IMR-90 (cell line): ENCODE data around the gene HOXC10. TPM values are rescaled to one million over a fixed set of nuclear protein-coding genes. Genes with fewer than 3 reads are reported as not detected.

Experiments
- ATAC-seq: fragments of 200-7000 bp; cut with Tn5 transposase; 2 replicates; pipeline ENCODE4 v1.9.1; 2020; ENCODE audit warnings: low read depth, mild to moderate bottlenecking, moderate library complexity
- BruUV-seq: library from RNA; stranded (reverse); fragments of 400-500 nt; replicated peaks from 2 replicates; lab custom pipeline; 2021; lab: Mats Ljungman, UMichigan
- CTCF ChIA-PET: fragments of 300-600 bp; formaldehyde crosslinking; extraction: SDS; loops from one replicate; lab custom pipeline; 2021; ENCODE audit warnings: antibody characterized with exemption; lab: Yijun Ruan, JAX
- POLR2A ChIA-PET: fragments of 300-600 bp; sonication (Branson Sonifier 250); formaldehyde crosslinking; loops from one replicate; lab custom pipeline; 2022; ENCODE audit warnings: antibody characterized with exemption; ENCODE audit not compliant: unreplicated experiment; lab: Charles Lee
- DNase-seq: peaks from one replicate; pipeline ENCODE4 v3.0.0; 2013
- H2AFZ ChIP-seq: replicated peaks from 2 replicates; pipeline ENCODE3; 2013; ENCODE audit warnings: low read length, mild to moderate bottlenecking; ENCODE audit not compliant: poor library complexity
- H2AK5ac ChIP-seq: 2 replicates; pipeline ENCODE4 v1.6.1; 2013; ENCODE audit warnings: low read depth, low read length, inconsistent platforms
- H2AK9ac ChIP-seq: replicated peaks from 2 replicates; pipeline ENCODE3; 2013; ENCODE audit warnings: mild to moderate bottlenecking, low read depth, low read length, moderate library complexity; ENCODE audit not compliant: poor library complexity
- H2BK120ac ChIP-seq: 2 replicates; pipeline ENCODE4 v1.6.1; 2013; ENCODE audit warnings: low read depth, low read length, inconsistent platforms
- H2BK15ac ChIP-seq: 3 replicates; pipeline ENCODE4 v1.6.1; 2013; ENCODE audit warnings: low read depth, low read length, inconsistent platforms
- H2BK20ac ChIP-seq: 2 replicates; pipeline ENCODE4 v1.6.1; 2013; ENCODE audit warnings: low read depth, mild to moderate bottlenecking, inconsistent platforms, low read length, moderate library complexity
- H2BK5ac ChIP-seq: 2 replicates; pipeline ENCODE4 v1.6.1; 2013; ENCODE audit warnings: mild to moderate bottlenecking, low read depth, low read length, inconsistent platforms; ENCODE audit not compliant: poor library complexity, severe bottlenecking
- H3K14ac ChIP-seq: replicated peaks from 2 replicates; pipeline ENCODE4 v1.6.1; 2013; ENCODE audit warnings: low read depth, low read length, inconsistent platforms
- H3K18ac ChIP-seq: 2 replicates; pipeline ENCODE4 v1.6.1; 2013; ENCODE audit warnings: low read depth, low read length, control low read depth
- H3K23ac ChIP-seq: 2 replicates; pipeline ENCODE4 v1.6.1; 2013; ENCODE audit warnings: low read depth, low read length, inconsistent platforms
- H3K27ac ChIP-seq: 2 replicates; pipeline ENCODE4 v1.5.1; 2013; ENCODE audit warnings: mild to moderate bottlenecking, control low read depth, low read length; ENCODE audit not compliant: insufficient read depth
- H3K27me3 ChIP-seq: 2 replicates; pipeline ENCODE4 v1.6.1; 2013; ENCODE audit warnings: low read length; ENCODE audit not compliant: control insufficient read depth, insufficient read depth
- H3K36me3 ChIP-seq: 2 replicates; pipeline ENCODE4 v1.6.1; 2013; ENCODE audit warnings: low read length, mixed read lengths; ENCODE audit not compliant: control insufficient read depth, insufficient read depth
- H3K4ac ChIP-seq: 2 replicates; pipeline ENCODE4 v1.6.1; 2013; ENCODE audit warnings: low read depth, low read length, inconsistent platforms
- H3K4me1 ChIP-seq: 2 replicates; pipeline ENCODE4 v1.6.1; 2013; ENCODE audit warnings: low read length, mixed read lengths; ENCODE audit not compliant: control insufficient read depth, insufficient read depth
- H3K4me2 ChIP-seq: 2 replicates; pipeline ENCODE4 v1.6.1; 2013; ENCODE audit warnings: low read depth, mild to moderate bottlenecking, control low read depth, low read length, moderate library complexity
- H3K4me3 ChIP-seq: 2 replicates; pipeline ENCODE4 v1.5.1; 2013; ENCODE audit warnings: low read depth, mild to moderate bottlenecking, control low read depth, low read length, moderate library complexity; ENCODE audit not compliant: insufficient read depth
- H3K56ac ChIP-seq: 2 replicates; pipeline ENCODE4 v1.6.1; 2013; ENCODE audit warnings: low read length, inconsistent platforms; ENCODE audit not compliant: insufficient read depth; ENCODE audit errors: extremely low read depth
- H3K79me1 ChIP-seq, 2 experiments: 2 replicates each; pipeline ENCODE4 v1.6.1; 2013; ENCODE audit warnings: low read length in 2 of 2, inconsistent platforms in 1 of 2, low read depth in 1 of 2
- H3K9ac ChIP-seq: 2 replicates; pipeline ENCODE4 v1.6.1; 2013; ENCODE audit warnings: low read depth, low read length, control low read depth
- H3K9me1 ChIP-seq: 2 replicates; pipeline ENCODE4 v1.6.1; 2013; ENCODE audit warnings: low read length, inconsistent platforms; ENCODE audit not compliant: insufficient read depth
- H3K9me3 ChIP-seq: 2 replicates; pipeline ENCODE4 v1.6.1; 2013; ENCODE audit warnings: low read length; ENCODE audit not compliant: control insufficient read depth, insufficient read depth
- H4K20me1 ChIP-seq: 2 replicates; pipeline ENCODE4 v1.6.1; 2013; ENCODE audit warnings: low read length, inconsistent platforms; ENCODE audit not compliant: insufficient read depth
- H4K5ac ChIP-seq: 2 replicates; pipeline ENCODE4 v1.6.1; 2013; ENCODE audit warnings: mild to moderate bottlenecking, low read depth, low read length, control low read depth
- H4K8ac ChIP-seq, 2 experiments: 2 replicates each; pipeline ENCODE4 v1.6.1; 2013; ENCODE audit warnings: low read depth in 2 of 2, low read length in 2 of 2, control low read depth in 1 of 2, inconsistent platforms in 1 of 2
- H4K91ac ChIP-seq: 2 replicates; pipeline ENCODE4 v1.6.1; 2013; ENCODE audit warnings: low read depth, low read length, inconsistent platforms; ENCODE audit not compliant: insufficient read depth
- CEBPB ChIP-seq: IDR thresholded peaks from 2 replicates; pipeline ENCODE4 v1.6.1; 2012; ENCODE audit warnings: low read depth, low read length, improper control_type of control experiment
- CHD1 ChIP-seq: IDR thresholded peaks from 2 replicates; pipeline ENCODE4 v1.6.1; 2012; ENCODE audit warnings: low read depth, low read length, improper control_type of control experiment
- CTCF ChIP-seq: conservative IDR thresholded peaks from 2 replicates; pipeline ENCODE4 v1.5.1; 2012; ENCODE audit warnings: mild to moderate bottlenecking, low read depth, low read length, improper control_type of control experiment
- ELK1 ChIP-seq: fragments of 150-350 bp; IDR thresholded peaks from 2 replicates; pipeline ENCODE4 v1.6.1; 2016; ENCODE audit warnings: low read depth, mild to moderate bottlenecking, low read length, moderate library complexity, borderline replicate concordance
- FOS ChIP-seq: fragments of 150-350 bp; IDR thresholded peaks from 2 replicates; pipeline ENCODE4 v1.6.1; 2016; ENCODE audit warnings: low read depth, low read length
- MAFK ChIP-seq: IDR thresholded peaks from 2 replicates; pipeline ENCODE4 v1.6.1; 2012; ENCODE audit warnings: low read depth, low read length, improper control_type of control experiment
- MAZ ChIP-seq: IDR thresholded peaks from 2 replicates; pipeline ENCODE4 v1.6.1; 2012; ENCODE audit warnings: low read depth, mild to moderate bottlenecking, low read length, improper control_type of control experiment, moderate library complexity, borderline replicate concordance
- MXI1 ChIP-seq: IDR thresholded peaks from 2 replicates; pipeline ENCODE4 v1.6.1; 2012; ENCODE audit warnings: low read depth, mild to moderate bottlenecking, low read length, moderate library complexity, borderline replicate concordance
- NFE2L2 ChIP-seq: fragments of 150-350 bp; IDR thresholded peaks from 2 replicates; pipeline ENCODE4 v1.6.1; 2016; ENCODE audit warnings: low read depth, mild to moderate bottlenecking, low read length
- POLR2A ChIP-seq: IDR thresholded peaks from 2 replicates; pipeline ENCODE4 v1.6.1; 2012; ENCODE audit warnings: mild to moderate bottlenecking, low read depth, low read length
- RAD21 ChIP-seq: IDR thresholded peaks from 2 replicates; pipeline ENCODE4 v1.6.1; 2012; ENCODE audit warnings: low read length, improper control_type of control experiment
- RCOR1 ChIP-seq: IDR thresholded peaks from 2 replicates; pipeline ENCODE4 v1.6.1; 2012; ENCODE audit warnings: mild to moderate bottlenecking, low read length, improper control_type of control experiment; ENCODE audit not compliant: insufficient replicate concordance
- RFX5 ChIP-seq: IDR thresholded peaks from 2 replicates; pipeline ENCODE4 v1.8.0; 2012; ENCODE audit warnings: low read depth, mild to moderate bottlenecking, low read length, moderate library complexity
- SMC3 ChIP-seq: fragments of 150-350 bp; IDR thresholded peaks from 2 replicates; pipeline ENCODE4 v1.6.1; 2016; ENCODE audit warnings: low read depth, mild to moderate bottlenecking, antibody characterized with exemption, low read length, moderate library complexity
- USF2 ChIP-seq: fragments of 150-350 bp; IDR thresholded peaks from 2 replicates; pipeline ENCODE4 v1.6.1; 2017; ENCODE audit warnings: mild to moderate bottlenecking, antibody characterized with exemption, low read length, low read depth
- WGBS, 2 experiments: methylation state at CpG; one replicate each; pipeline versions ENCODE4 v1.1.5 to v1.1.7; 2013; ENCODE audit warnings: missing lambda C conversion rate in 2 of 2; ENCODE audit not compliant: insufficient read length in 1 of 2; ENCODE audit errors: extremely low coverage in 2 of 2; 5-methylcytosine and 5-hydroxymethylcytosine counted together
- dilution Hi-C: fragments of 300-500 bp; cut with HindIII; formaldehyde crosslinking; loops from one replicate; pipeline ENCODE4 v1.14.3; 2018; ENCODE audit warnings: low sequenced_read_pairs; ENCODE audit not compliant: unreplicated experiment
- in situ Hi-C: fragments of 300-500 bp; cut with MboI; formaldehyde crosslinking; loops from 3 replicates; pipeline ENCODE4 v1.14.3; 2019; ENCODE audit warnings: low sequenced_read_pairs, inconsistent platforms, mixed read lengths
- intact Hi-C: fragments of 100-400 bp; cut with micrococcal nuclease; formaldehyde crosslinking; loops from 2 replicates; pipeline ENCODE4 v1.10.0; 2022
- polyA plus RNA-seq, 3 experiments: library from polyadenylated mRNA; depleted of rRNA; stranded (reverse); fragments of >200 nt; gene quantifications; 2 replicates each; pipeline ENCODE4 v1.2.3, GENCODE V29; 2012; ENCODE audit warnings: low replicate concordance in 1 of 3
- total RNA-seq: library from RNA; depleted of rRNA; stranded (reverse); fragments of >200 nt; gene quantifications from 2 replicates; pipeline ENCODE4 v1.2.3, GENCODE V29; 2012

The HOXC10 gene
- total and polyA plus RNA-seq, 2 of the 4 experiments (the other 2 are of a cell fraction), result 0.15 TPM; not detected in 1

- peaks cover 99% of the 10 kb centered on the region for H3K27me3 ChIP-seq
- in situ Hi-C loops (no loop called here), intact Hi-C loops (no loop called here), dilution Hi-C loops (no loop called here)
- H3K9ac ChIP-seq, result no peak overlapping the region
- BruUV-seq, result no TSS peak
- ChIA-PET POLR2A (no interaction called here), CTCF (no interaction called here)
- H3K4ac ChIP-seq, result no peak overlapping the region
- H3K4me3 ChIP-seq, result no peak overlapping the region
- no peaks in the 10 kb centered on the region for H4K20me1 ChIP-seq
- H3K18ac ChIP-seq, result no peak overlapping the region
- H2AK5ac ChIP-seq, result no peak overlapping the region
- H3K27ac ChIP-seq, result no peak overlapping the region
- H2BK5ac ChIP-seq, result no peak overlapping the region
- H3K36me3 ChIP-seq, result no peaks in the 10 kb centered on the region
- ATAC-seq (no peak), DNase-seq (no peak)
- H3K14ac ChIP-seq, result no peak overlapping the region
- H3K9me1 ChIP-seq, result no peaks in the 10 kb centered on the region
- H4K91ac ChIP-seq, result no peak overlapping the region
- 20% methylated on average over 7 of the region's 12 CpGs; no CpG with 5 or more reads in 1 of the 2 experiments for WGBS, 2 experiments
- H3K4me1 ChIP-seq, result no peaks in the 10 kb centered on the region
- H3K9me3 ChIP-seq, result peaks cover 12% of the 10 kb centered on the region
- H4K5ac ChIP-seq, result no peak overlapping the region
- H2AK9ac ChIP-seq, result no peak overlapping the region
- no peak overlapping the region for H2BK20ac ChIP-seq
- H3K23ac ChIP-seq, result no peak overlapping the region
- H3K4me2 ChIP-seq, result no peak overlapping the region
- H3K79me1 ChIP-seq, result no peaks in the 10 kb centered on the region
- H2BK120ac ChIP-seq, result no peak overlapping the region
- H2AFZ ChIP-seq, result no peak overlapping the region
- TF ChIP-seq USF2 (no peak), MAFK (no peak), NFE2L2 (no peak), POLR2A (no peak), RCOR1 (no peak), CHD1 (no peak), RAD21 (no peak), MAZ (no peak), SMC3 (no peak), FOS (no peak), MXI1 (no peak), CTCF (no peak), RFX5 (no peak), ELK1 (no peak), CEBPB (no peak)
- no peak overlapping the region for H3K56ac ChIP-seq
- H2BK15ac ChIP-seq, result no peak overlapping the region
- no peak overlapping the region for H4K8ac ChIP-seq
These were observed 15.2 kb upstream of the HOXC10 start for GRCh38 chr12:53969588-53970259.
